HG03439 (cell line): ENCODE data around the gene GANAB.
"Not testable (repeated sequence)": the region's sequence is repeated elsewhere in the genome, so short reads cannot be mapped to it uniquely, and the experiment has no call there.

Experiments used
- ATAC-seq: cut with Tn5 transposase; IDR thresholded peaks from one replicate; pipeline ENCODE4 v1.9.1; 2021; ENCODE audit warnings: mild to moderate bottlenecking, moderate library complexity; ENCODE audit not compliant: unreplicated experiment

GANAB gene

DNA sequence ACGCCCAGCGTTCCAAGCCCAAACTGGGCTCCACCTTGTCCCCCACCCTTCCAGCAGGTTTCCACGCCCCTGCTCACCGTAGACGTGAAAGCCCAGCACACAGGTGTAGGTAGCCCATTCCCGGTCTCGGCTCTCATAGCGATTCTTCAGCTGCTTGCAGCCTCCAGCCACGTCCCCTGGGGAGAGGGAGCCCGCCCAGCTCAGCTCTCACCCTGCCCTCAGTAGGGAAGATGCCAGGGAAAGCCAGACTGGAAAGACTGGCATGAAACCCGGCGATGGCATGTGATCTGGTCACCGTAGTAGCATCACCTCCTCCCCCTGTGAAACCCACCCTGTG is 43.4 kb downstream of the GANAB start:
- ATAC-seq, result no peak

GRCh38 chr11:62602141-62603071 is 44.0 kb downstream of the GANAB start:
- ATAC-seq, result no peak

GRCh38 chr11:62601372-62602140 is 44.9 kb downstream of the GANAB start, which contains the start of gene MTA2:
Gene MTA2 (minus strand): TSS chr11:62601865. CDS start chr11:62601450, 415 bp downstream.
- ATAC-seq, result peak; percentile 73

DNA sequence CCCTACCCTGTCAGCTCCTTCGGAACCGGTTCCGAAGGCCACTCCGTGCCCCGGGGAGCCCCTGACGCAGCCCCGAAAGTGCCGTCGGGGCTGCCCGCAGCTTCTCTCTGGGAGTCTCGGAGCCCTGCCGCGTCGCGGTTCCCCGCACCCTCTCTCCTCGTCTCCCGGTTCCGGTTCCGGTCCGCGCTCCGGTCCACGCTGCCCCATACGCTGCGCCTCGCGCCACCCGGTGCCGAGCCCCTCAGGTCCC is 45.4 kb downstream of the GANAB start:
- ATAC-seq, result peak; percentile 11

DNA sequence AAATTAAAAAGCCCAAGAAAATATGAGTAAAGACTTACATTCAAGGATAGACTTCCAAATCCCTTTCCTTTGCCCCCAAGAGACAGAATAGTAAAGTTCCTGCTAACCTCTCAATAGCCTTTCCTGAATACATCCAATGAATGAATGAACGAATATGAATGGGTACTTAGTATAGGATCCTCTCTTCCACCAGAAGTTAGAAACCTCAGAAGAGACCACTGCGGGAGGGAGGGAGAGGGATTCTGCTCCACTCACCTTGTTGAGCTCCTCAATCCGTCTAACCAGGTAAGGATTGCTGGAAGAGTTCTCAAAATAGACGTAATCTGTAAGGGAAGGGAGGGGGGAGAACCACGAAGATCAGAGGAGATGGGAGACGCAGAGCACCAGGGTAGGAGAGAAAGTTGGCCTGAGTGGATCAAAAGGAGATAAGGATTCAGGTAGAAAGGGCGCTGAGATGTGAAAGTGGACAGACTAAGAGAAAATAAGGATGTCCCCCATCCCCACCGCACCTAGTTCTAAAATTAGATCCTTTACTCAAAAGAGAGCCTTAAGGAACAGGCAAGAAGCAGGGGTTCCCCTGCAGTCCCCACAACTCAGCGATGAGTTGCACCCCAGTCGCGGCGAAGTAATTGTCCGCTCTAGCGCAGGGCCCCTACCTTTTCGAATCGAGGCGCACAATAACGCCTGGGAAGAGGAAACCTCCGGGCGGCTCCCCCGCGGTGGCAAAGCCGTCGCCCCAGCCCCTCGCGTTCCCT is 45.9 kb downstream of the GANAB start:
- ATAC-seq, result no peak

- no peak for ATAC-seq
Observed at GRCh38 chr11:62599901-62600300, 46.5 kb downstream of the GANAB start.

- peak; percentile 50 for ATAC-seq
Observed at GRCh38 chr11:62599069-62599696, 47.2 kb downstream of the GANAB start.

DNA sequence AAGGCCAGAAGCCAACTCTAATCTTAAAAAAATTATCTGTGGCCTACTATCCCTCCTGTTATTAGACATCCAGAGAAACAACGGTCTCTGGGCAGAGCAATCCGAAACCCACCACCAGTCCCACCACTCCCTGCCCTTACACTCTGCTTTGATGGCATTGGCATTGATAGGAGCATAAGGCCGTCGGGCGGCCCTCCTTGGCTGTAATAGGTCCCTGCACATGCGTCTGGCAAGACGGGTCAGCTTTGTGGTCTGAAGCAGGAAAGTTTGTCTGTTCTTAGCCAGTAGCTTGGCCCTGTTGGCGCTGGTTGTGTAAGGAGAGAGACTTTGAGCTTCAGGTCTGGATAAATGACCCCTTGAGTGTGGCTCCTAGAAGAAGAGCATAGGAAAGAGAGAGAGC is 51.3 kb downstream of the GANAB start:
- no peak for ATAC-seq

GRCh38 chr11:62593434-62594044 is 52.9 kb downstream of the GANAB start:
- no peak for ATAC-seq

DNA sequence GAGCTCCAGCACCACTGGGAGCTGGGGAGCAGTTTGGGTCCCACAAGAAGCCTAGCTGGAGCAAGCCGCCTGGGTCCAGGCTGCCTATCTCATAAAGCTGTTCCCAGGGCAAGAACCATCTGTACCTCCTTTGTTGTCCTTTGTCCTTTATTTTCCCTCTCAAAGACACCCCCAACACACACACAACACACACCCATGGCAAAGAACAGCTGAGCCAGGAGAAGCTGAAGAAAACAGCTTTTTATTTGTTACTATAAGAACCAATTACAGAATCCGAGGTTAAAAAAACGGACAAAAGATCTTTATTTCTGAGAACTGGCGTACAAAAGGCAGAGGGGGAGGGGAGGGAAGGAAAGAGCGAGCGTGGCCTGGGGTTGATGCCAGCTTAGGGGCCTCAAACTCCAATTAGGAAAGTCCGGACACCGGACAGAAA is 53.4 kb downstream of the GANAB start:
- ATAC-seq, result no peak

GRCh38 chr11:62592146-62592815 is 54.1 kb downstream of the GANAB start:
- ATAC-seq, result no peak

DNA sequence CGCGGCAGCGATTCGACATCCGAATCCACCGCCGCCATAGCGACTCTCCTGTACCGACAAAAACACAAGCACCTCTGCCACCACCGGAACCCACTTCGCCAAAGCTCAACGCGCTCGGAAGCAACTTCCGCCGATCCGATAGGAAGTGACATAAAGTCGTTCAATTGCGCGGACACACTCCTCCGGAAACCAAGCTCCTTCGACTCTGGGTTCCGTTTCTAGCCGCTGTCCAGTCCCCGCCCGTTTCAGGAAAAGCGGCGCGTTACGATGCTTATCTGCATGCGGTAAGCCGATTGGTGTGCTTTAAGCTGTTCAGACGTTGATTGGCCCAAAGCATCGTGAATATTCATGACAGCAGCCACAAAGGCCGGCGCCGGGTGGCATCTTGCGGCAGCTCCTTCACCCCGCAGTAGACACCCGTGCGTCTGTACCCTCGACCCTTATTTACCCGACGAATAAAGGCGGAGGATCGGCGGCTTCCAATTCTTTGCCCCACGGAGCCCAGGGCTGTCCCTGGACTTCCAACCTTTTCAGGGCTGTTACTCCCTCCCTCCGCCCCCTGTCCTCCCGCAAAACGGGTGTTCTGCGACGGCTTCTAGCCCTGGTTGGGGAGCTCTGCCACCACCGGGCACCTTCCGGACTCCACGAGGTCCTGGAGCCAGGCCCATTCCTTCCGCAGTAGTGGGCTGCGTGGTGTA is 54.8 kb downstream of the GANAB start, which contains the start of gene TUT1:
Gene TUT1, minus strand, starts transcription at position 76 of the 698 bp plus-strand sequence. Its CDS starts 38 bp downstream, at position 38.
- ATAC-seq, result peak; percentile 87

- no peak for ATAC-seq
Observed at GRCh38 chr11:62588966-62589637, 57.3 kb downstream of the GANAB start.

DNA sequence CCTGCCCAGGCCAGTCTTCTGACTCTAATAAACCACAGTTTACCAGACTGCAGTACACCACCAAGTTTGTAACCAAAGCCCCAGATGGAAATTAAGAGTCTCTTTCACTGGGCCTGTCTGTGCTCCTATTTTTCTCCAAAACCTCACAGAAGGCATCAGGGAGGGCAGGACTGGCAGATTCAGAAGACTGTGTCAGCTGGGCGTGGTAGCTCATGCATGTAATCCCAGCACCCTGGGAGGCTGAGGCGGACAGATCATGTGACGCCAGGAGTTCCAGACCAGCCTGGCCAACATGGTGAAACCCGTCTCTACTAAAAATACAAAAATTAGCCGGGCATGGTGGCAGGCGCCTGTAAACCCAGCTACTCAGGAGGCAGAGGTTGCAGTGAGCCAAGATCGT is 61.1 kb downstream of the GANAB start:
- not testable (repeated sequence) for ATAC-seq

GRCh38 chr11:62581735-62582134 is 64.7 kb downstream of the GANAB start:
- ATAC-seq, result not testable (repeated sequence)

GRCh38 chr11:62580959-62581715 is 65.3 kb downstream of the GANAB start:
- ATAC-seq, result no peak

GRCh38 chr11:62579252-62579651 is 67.2 kb downstream of the GANAB start:
- no peak for ATAC-seq

- no peak for ATAC-seq
Observed at GRCh38 chr11:62578541-62578940, 67.9 kb downstream of the GANAB start.
